ENCODE measurements around the gene KCNG2. TPM values are rescaled to one million over a fixed set of nuclear protein-coding genes. Genes with fewer than 3 reads are reported as not detected.

KCNG2 gene
- total RNA-seq, 1 donor, result not detected

DNA sequence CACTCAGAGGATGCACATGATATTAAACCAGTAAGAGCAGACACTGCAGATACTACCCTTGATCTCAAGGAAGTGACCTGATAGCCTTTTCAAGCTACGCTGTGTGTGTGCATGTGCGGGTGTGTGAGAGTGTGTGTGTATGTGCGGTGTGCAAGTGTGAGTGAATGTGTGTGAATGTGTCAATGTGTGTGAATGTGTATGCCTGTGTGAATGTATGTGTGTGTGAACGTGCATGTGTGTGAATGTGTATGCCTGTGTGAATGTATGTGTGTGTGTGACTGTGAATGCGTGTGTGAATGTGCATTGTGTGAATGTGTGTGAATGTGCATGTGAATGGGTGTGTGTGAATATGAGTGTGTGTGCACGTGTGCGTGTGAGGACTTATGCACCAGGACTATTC lies 53.8 kb downstream of the KCNG2 start:
- no peak overlapping the region for H3K27ac ChIP-seq (ENCODE audit: low read depth, low read length)
- peaks cover 2% of the 10 kb centered on the region for H3K27me3 ChIP-seq (ENCODE audit: insufficient read depth, low read length)
- H3K36me3 ChIP-seq (ENCODE audit: insufficient read depth, low read length), result no peaks in the 10 kb centered on the region
- no peak overlapping the region for H2AFZ ChIP-seq (ENCODE audit: low read length)
- H3K4me1 ChIP-seq (ENCODE audit: insufficient read depth, low read length), result peaks cover 12% of the 10 kb centered on the region
- no peak for DNase-seq (ENCODE audit: insufficient read length, low spot score, missing footprints)
- no peaks in the 10 kb centered on the region for H4K20me1 ChIP-seq (ENCODE audit: insufficient read depth, low read length)
- H3K9me3 ChIP-seq (ENCODE audit: low read depth, low read length), result no peaks in the 10 kb centered on the region
- TF ChIP-seq, protein P1, sequence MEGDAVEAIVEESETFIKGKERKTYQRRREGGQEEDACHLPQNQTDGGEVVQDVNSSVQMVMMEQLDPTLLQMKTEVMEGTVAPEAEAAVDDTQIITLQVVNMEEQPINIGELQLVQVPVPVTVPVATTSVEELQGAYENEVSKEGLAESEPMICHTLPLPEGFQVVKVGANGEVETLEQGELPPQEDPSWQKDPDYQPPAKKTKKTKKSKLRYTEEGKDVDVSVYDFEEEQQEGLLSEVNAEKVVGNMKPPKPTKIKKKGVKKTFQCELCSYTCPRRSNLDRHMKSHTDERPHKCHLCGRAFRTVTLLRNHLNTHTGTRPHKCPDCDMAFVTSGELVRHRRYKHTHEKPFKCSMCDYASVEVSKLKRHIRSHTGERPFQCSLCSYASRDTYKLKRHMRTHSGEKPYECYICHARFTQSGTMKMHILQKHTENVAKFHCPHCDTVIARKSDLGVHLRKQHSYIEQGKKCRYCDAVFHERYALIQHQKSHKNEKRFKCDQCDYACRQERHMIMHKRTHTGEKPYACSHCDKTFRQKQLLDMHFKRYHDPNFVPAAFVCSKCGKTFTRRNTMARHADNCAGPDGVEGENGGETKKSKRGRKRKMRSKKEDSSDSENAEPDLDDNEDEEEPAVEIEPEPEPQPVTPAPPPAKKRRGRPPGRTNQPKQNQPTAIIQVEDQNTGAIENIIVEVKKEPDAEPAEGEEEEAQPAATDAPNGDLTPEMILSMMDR (IDR thresholded peaks at IDR 0.05; ENCODE audit: extremely low read depth, low read depth, low read length), result no peak
- H3K4me2 ChIP-seq (ENCODE audit: insufficient read depth, low read length), result no peak overlapping the region
- H3K4me3 ChIP-seq (ENCODE audit: insufficient read depth, low read length), result no peak overlapping the region
- H3K79me2 ChIP-seq (ENCODE audit: insufficient read depth, low read length), result no peaks in the 10 kb centered on the region

DNA sequence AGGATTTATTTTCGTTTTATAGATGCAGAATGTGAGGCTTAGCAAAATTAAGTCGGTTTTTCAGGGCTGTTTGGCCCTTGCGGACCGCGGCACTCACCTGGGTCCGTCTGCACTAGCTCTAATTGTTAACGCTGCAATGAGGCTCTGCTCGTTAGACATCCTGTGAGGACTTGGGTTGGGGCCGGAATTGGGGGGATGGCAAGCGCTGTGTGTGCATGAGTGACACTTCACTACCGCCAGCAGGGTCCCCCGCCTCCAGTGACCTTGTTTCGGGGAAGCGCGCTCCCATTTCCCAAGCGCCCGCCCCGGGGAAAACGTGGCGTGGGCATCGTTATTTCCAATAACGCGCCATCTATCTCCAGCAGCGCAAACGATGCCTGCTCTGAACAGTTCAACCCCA lies 54.2 kb downstream of the KCNG2 start:
- Histone ChIP-seq H2AFZ (ENCODE audit: low read length) (no peak overlapping the region), H3K79me2 (ENCODE audit: insufficient read depth, low read length) (no peaks in the 10 kb centered on the region), H3K27me3 (ENCODE audit: insufficient read depth, low read length) (peaks cover 2% of the 10 kb centered on the region), H3K9me3 (ENCODE audit: low read depth, low read length) (no peaks in the 10 kb centered on the region), H4K20me1 (ENCODE audit: insufficient read depth, low read length) (no peaks in the 10 kb centered on the region), H3K4me2 (ENCODE audit: insufficient read depth, low read length) (no peak overlapping the region), H3K36me3 (ENCODE audit: insufficient read depth, low read length) (no peaks in the 10 kb centered on the region), H3K4me3 (ENCODE audit: insufficient read depth, low read length) (no peak overlapping the region), H3K4me1 (ENCODE audit: insufficient read depth, low read length) (peaks cover 8% of the 10 kb centered on the region), H3K27ac (ENCODE audit: low read depth, low read length) (no peak overlapping the region)
- TF ChIP-seq, protein P1 (IDR thresholded peaks at IDR 0.05; ENCODE audit: extremely low read depth, low read depth, low read length), result no peak
- DNase-seq (ENCODE audit: insufficient read length, low spot score, missing footprints), result peak; percentile 50

DNA sequence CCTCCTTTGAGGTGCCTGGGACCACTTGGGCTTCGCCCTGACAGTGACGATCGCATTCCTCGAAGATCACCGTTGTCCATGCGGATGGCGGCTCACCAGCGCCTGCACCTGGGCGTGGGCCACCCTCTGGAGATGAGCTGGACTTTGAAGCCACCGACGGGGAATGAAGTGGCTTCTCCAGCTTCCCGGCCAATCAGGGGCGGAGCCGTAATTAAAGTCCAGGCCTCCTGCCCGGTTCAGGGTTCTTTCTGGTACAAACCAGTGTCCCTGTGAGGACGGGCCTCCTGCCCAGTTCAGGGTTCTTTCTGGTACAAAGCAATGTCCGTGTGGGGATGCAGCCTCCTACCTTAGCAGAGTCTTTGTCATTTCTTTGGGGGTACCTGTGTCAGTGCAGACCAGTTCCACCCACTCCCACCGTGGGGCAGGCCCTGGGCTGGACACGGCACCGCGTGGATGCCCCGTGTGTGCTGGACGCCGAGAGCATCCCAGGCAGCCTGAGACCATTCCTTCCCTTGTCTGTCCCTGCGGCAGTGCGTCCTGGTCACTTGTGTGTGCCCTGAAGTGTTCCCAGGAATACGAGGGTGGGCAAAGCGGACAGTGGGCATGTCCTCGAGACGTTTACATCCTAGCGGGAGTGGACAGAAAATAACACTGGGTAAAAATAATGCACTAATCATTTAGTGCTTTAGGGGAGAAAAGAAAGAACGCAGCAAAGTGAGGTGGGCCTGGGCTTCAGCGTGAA lies 55.0 kb downstream of the KCNG2 start:
- no peaks in the 10 kb centered on the region for H4K20me1 ChIP-seq (ENCODE audit: insufficient read depth, low read length)
- H3K27me3 ChIP-seq (ENCODE audit: insufficient read depth, low read length), result peaks cover 2% of the 10 kb centered on the region
- H3K4me3 ChIP-seq (ENCODE audit: insufficient read depth, low read length), result no peak overlapping the region
- TF ChIP-seq, protein P1 (IDR thresholded peaks at IDR 0.05; ENCODE audit: extremely low read depth, low read depth, low read length), result no peak
- H2AFZ ChIP-seq (ENCODE audit: low read length), result no peak overlapping the region
- no peaks in the 10 kb centered on the region for H3K9me3 ChIP-seq (ENCODE audit: low read depth, low read length)
- no peaks in the 10 kb centered on the region for H3K36me3 ChIP-seq (ENCODE audit: insufficient read depth, low read length)
- H3K4me2 ChIP-seq (ENCODE audit: insufficient read depth, low read length), result no peak overlapping the region
- no peak overlapping the region for H3K27ac ChIP-seq (ENCODE audit: low read depth, low read length)
- H3K4me1 ChIP-seq (ENCODE audit: insufficient read depth, low read length), result peaks cover 14% of the 10 kb centered on the region
- peak; percentile 81 for DNase-seq (ENCODE audit: insufficient read length, low spot score, missing footprints)
- no peaks in the 10 kb centered on the region for H3K79me2 ChIP-seq (ENCODE audit: insufficient read depth, low read length)

DNA sequence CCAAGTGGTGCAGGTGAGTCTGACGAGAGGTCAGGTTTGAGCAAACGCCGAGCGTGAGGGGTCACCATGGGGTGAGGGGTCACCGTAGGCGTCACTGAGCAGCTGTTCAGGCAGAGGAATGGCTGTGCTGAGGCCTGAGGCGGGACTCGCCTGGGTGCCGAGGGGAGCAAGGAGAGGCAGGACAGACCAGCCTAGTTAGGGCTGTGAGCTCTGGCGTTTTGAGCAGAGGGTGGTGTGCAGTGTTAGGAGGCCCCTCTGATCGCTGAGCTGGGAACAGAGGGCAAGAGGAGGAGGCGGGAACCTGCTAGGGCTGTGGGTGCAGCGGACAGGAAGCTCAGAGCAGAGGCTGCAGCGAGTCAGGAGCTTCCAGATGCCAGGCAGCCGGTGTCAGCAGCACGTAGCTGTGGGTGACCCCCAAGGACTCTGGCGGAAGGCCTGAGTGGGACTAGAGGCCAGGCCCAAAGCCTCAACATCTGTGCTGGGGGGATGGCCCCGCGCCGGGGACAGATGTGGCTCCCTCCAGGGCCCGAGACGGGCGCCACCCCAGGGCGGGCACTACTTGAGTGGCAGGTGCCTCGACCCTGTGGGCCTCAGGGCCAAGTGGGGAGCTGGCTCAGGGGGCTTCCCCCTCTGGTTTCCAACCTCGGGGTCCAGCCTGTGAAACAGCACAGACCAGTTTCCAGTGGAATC lies 55.7 kb downstream of the KCNG2 start:
- DNase-seq (ENCODE audit: insufficient read length, low spot score, missing footprints), result peak; percentile 63
- H3K4me2 ChIP-seq (ENCODE audit: insufficient read depth, low read length), result no peak overlapping the region
- H4K20me1 ChIP-seq (ENCODE audit: insufficient read depth, low read length), result no peaks in the 10 kb centered on the region
- no peaks in the 10 kb centered on the region for H3K79me2 ChIP-seq (ENCODE audit: insufficient read depth, low read length)
- TF ChIP-seq, protein P1 (IDR thresholded peaks at IDR 0.05; ENCODE audit: extremely low read depth, low read depth, low read length), result no peak
- H3K27me3 ChIP-seq (ENCODE audit: insufficient read depth, low read length), result peaks cover 2% of the 10 kb centered on the region
- no peaks in the 10 kb centered on the region for H3K36me3 ChIP-seq (ENCODE audit: insufficient read depth, low read length)
- peaks cover 15% of the 10 kb centered on the region for H3K4me1 ChIP-seq (ENCODE audit: insufficient read depth, low read length)
- no peaks in the 10 kb centered on the region for H3K9me3 ChIP-seq (ENCODE audit: low read depth, low read length)
- H3K27ac ChIP-seq (ENCODE audit: low read depth, low read length), result no peak overlapping the region
- no peak overlapping the region for H2AFZ ChIP-seq (ENCODE audit: low read length)
- no peak overlapping the region for H3K4me3 ChIP-seq (ENCODE audit: insufficient read depth, low read length)
